Right ventricle myocardium inferior (tissue), 1 donor: Measurements from ENCODE around the gene SELE. TPM values are rescaled to one million over a fixed set of nuclear protein-coding genes. Genes with fewer than 3 reads are reported as not detected.

Source experiments
- ATAC-seq: fragments of 200-7000 bp; cut with Tn5 transposase; one replicate; pipeline ENCODE4 v1.9.1; 2020; ENCODE audit warnings: mild to moderate bottlenecking, moderate library complexity
- DNase-seq: peaks from one replicate; pipeline ENCODE4 v3.0.0; 2021; ENCODE audit errors: missing footprints
- intact Hi-C: fragments of 100-400 bp; cut with DNase I; formaldehyde crosslinking; loops from one replicate; pipeline ENCODE4 v1.11.0; 2022
- long read RNA-seq: library from polyadenylated mRNA; unstranded; transcript quantifications from one replicate; pipeline ENCODE4 v2.0.0, GENCODE V29; 2021
- total RNA-seq: library from RNA; stranded (reverse); fragmentation: NEBNext Ultra II Directional; extraction: Animal tissue kit (Norgen Biotek cat#: 25700); gene quantifications from one replicate; pipeline ENCODE4 v1.2.1, GENCODE V29; 2021
- donor health status: DM: no; HTN: yes; CAD: no; lungs with severe emphysema.

The SELE gene, protein sequence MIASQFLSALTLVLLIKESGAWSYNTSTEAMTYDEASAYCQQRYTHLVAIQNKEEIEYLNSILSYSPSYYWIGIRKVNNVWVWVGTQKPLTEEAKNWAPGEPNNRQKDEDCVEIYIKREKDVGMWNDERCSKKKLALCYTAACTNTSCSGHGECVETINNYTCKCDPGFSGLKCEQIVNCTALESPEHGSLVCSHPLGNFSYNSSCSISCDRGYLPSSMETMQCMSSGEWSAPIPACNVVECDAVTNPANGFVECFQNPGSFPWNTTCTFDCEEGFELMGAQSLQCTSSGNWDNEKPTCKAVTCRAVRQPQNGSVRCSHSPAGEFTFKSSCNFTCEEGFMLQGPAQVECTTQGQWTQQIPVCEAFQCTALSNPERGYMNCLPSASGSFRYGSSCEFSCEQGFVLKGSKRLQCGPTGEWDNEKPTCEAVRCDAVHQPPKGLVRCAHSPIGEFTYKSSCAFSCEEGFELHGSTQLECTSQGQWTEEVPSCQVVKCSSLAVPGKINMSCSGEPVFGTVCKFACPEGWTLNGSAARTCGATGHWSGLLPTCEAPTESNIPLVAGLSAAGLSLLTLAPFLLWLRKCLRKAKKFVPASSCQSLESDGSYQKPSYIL
- total RNA-seq = 0.87 TPM
- long read RNA-seq = 0 reads

DNA sequence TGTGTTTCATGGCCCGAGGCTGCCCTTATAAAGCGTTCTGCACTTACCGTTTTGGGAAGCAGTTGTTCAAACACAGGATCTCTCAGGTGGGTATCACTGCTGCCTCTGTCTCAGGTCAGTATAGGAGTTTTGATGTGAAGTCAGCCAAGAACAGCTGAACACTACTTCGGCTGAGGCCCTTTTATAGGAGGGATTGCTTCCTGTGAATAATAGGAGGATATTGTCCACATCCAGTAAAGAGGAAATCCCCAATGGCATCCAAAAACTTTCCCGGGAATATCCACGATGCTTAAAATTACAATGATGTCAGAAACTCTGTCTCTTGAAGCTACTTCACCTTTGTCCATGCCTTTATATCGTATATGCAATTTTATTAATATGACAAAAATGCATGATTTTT lies at the start of gene SELE:
TSS of gene SELE (minus strand) at position 156 of the 400 bp plus-strand sequence. CDS start 467 bp downstream, outside the sequence.
- intact Hi-C loops = no loop called here
- ATAC-seq (no peak), DNase-seq (no peak)

DNA sequence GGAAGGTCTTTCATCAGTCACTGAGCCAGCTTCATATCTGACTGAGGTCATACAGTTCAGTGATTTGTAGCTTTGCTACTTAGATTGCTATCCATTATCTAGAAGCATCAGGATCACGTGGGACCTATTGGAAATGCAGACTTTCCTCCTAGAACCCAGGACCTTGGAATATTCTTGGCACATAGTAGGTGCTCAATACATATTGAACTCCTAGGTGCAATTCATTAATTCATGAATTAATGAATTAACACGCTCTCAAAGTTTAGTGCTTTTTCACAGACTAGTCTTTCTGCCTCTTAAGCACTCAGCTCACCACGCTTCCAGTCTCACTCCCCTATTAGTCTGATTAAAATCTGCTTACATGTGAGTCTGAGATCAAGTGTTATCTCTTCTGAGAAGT lies 48.7 kb upstream of the SELE start:
- intact Hi-C loops = no loop called here
- ATAC-seq (no peak), DNase-seq (no peak)

DNA sequence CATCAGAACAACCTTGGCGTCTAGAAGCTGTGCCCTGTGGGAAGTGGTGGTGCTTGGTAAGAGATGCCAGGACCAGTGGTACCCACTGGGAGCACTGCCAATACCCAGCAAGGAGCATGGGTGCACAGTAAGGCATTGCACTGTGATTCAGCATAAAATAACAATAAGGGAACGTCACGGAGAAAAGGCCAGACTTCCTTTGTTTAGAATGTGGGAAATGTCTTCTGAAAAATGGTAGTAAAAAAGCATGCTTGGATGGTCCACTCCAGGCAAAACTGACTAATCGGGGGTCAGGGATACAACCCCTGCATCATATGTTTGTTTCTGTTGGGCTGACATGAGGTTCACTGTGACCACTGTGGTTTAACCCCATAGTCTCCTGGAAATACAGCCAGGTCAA lies 46.1 kb upstream of the SELE start:
- intact Hi-C loops = no loop called here
- no peak for DNase-seq
- ATAC-seq = no peak

DNA sequence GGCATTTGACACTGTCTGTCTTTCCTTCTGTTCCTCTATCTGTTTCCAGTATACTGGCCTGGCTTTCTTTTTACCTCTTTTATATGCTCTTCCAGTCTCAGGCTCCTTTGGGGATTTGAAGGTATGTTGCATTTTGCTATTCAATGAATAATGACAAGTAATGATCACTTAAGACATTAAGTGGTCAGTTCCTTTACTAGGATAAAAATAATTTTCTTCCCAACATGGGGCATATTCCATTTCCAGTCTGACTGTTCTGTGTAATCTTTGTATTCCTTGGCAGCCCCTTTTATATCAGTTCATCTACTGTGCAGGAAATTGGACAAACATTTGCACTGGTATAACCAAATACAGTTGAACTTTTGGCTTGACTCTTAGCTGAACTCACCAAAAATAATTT lies 45.3 kb upstream of the SELE start:
- ATAC-seq (no peak), DNase-seq (no peak)
- intact Hi-C loops = no loop called here

DNA sequence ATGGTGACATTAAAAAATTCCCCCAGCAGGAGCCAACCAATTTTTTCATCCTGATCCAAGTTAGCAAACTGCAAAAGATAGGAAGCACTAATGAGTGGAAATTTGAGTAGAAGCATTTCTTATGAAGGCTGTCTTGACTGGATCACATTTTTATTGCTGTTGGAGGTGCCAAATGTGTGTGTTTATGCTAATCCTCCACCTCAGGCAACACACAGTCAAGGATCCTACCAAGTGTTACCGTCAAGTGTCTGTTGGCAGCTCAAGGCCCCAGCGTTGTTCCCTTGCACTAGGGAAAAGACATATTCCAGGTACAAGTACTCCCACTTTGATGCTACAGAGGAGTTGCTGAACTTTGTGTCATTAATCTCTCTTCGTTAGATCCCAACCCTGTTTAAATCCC lies 42.6 kb upstream of the SELE start:
- intact Hi-C loops = no loop called here
- DNase-seq (no peak), ATAC-seq (no peak)

DNA sequence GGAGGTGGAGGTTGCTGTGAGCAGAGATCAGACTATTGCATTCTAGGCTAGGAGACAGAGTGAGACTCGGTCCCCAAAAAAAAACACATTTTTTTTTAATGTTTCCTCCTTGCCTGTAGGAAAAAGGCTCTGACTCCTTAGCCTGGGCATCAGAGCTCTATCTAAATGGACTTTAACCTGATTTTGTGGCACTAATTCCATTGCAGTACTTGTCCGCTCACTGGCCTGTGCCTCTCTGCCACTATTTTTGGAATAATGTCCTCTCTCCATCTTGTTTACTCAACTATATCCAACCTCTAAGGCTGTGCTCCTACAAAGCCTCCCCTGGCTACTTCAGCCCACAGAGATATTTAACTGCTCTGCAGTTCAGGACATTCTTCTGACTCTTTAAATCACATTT lies 34.3 kb upstream of the SELE start:
- intact Hi-C loops = no loop called here
- DNase-seq (no peak), ATAC-seq (no peak)

DNA sequence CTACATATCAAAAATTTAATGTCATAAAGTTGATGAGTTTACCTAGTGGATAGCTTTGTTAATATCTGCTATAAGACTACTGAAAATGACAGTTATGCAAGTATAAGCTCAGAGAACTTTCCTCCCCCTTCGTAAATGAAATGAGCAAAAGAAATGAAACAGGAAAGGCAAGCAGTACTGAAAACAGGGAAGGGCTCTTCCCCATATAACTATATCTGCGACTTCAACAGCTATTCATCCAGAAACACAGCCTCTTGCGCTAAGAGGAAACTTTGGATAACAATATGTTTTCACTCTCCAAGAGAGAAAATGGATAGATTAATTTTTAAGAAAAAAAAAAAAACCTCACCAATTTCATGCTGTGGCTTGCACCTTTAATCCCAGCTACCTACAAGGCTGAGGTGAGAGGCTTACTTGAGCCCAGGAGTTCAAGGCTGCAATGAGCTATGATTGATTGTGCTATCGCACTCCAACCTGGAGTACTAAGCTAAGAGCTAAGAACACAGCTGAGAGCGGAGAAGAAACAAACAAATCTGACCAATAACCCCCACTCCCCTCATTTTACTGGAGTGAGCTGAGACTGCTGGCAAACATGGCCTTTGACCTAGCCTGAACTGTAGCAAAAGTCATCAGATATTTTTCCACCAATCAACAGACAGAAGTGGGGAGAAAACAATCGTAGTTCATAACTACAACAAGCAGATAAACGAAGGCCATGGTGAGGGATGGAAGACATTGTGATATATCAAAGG lies 31.9 kb upstream of the SELE start:
- ATAC-seq (no peak), DNase-seq (no peak)
- intact Hi-C loops = no loop called here

DNA sequence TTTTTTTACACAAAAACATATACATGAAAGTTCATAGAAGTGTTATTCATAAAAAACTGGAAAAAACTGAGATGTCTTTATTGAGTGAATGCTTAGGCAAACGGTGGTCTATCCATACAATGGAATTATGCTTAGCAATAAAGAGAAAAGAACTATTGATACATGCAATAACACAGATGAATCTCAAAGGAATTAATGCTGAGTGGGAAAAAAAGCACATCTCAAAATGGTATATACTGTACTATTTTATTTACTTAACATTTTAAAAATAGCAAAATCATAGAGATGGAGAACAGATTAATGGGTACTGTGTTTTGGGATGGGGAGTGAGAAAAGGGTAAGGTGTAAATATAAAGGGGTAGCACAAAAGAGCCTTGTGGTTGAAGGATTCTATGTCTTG lies 31.0 kb upstream of the SELE start:
- no peak for ATAC-seq
- DNase-seq = no peak
- intact Hi-C loops = no loop called here

DNA sequence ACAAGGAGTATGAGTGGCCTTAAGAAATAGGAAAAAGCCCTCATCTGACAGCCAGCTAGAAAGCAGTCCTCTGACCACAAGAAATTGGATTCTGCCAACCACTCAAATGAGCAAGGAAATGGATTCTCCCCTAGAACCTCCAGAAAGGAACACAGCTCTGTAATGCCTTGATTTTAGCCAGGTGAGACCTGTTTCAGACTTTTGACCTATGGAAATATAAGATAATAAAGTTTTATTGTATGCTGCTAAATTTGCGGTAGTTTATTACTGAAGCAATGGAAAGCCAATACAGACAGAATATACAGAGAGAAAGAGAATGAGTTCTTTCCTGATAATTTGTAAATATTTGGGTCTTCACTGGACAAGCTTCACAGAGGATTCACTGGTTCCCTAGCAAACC lies 28.8 kb upstream of the SELE start:
- DNase-seq (no peak), ATAC-seq (no peak)
- intact Hi-C loops = no loop called here

DNA sequence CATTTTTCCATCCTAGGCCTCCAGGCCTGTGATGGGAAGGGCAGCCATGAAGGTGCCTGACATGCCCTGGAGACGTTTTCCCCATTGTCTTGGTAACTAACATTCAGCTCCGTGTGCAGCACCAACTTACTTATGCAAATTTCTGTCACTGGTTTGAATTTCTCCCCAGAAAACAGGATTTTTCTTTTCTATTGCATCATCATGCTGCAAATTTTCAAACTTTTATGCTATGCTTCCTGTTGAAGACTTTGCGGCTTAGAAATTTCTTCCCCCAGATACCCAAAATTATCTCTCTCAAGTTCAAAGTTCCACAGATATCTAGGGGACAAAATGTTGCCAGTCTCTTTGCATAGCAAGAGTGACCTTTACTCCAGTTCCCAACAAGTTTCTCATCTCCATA lies 25.2 kb upstream of the SELE start:
- DNase-seq = no peak
- intact Hi-C loops = no loop called here
- no peak for ATAC-seq

DNA sequence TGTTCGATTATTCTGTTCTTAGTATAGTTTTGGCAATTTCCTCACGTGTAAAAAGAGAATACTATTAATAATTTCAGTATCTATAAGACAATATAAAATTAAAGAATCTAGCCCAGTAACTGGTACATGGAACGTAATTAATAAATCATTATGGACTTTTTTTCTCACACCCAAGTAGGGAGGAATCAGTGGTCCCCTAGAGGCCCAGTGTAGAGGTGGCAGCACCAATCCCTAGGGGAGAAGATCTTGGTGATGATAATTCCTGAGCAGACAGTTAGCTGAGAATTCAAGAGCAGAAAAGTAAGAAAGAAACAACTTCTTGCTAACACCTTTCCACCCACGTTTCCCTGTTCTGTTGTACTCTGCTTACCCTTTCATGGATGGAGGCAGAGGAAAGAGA lies 19.7 kb upstream of the SELE start:
- ATAC-seq (no peak), DNase-seq (no peak)
- intact Hi-C loops = no loop called here

DNA sequence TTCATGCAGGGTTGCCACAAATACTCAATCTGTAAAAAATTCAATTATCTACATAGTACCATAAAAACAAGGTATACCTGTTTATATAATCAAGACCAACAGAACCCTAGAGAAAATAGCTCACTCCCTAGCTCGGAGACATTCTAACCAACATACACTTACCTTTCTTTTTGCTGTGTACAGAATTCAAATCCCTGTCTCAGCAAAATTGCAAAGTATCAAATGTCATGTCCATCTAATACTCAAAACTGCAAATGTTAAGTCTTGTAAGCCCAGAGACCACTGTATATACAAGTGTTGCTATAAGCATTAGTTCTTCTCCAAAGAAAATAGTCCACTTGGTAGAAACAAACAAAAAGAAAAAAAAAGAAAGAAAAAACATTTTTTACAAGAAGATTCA lies 16.2 kb upstream of the SELE start:
- intact Hi-C loops = no loop called here
- DNase-seq = no peak
- no peak for ATAC-seq

DNA sequence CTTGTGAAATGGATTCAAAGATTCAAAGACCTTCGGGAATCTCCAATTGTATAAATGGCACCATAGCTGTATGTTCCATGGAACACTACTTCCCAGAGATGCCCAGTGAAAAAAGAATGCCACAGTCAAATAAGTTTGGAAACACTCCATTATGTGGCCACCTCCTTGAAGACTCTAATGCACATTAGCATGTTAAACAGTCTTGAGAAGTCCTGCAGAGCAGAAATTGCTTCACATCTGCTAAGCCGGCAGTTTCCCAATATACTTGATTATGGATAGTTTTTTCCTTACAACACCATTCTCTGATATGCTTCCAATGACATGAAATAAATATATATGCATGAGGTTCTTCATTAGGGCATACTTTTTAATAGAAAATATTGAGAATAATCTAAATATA lies 12.7 kb upstream of the SELE start:
- no peak for ATAC-seq
- DNase-seq = no peak
- intact Hi-C loops = no loop called here

DNA sequence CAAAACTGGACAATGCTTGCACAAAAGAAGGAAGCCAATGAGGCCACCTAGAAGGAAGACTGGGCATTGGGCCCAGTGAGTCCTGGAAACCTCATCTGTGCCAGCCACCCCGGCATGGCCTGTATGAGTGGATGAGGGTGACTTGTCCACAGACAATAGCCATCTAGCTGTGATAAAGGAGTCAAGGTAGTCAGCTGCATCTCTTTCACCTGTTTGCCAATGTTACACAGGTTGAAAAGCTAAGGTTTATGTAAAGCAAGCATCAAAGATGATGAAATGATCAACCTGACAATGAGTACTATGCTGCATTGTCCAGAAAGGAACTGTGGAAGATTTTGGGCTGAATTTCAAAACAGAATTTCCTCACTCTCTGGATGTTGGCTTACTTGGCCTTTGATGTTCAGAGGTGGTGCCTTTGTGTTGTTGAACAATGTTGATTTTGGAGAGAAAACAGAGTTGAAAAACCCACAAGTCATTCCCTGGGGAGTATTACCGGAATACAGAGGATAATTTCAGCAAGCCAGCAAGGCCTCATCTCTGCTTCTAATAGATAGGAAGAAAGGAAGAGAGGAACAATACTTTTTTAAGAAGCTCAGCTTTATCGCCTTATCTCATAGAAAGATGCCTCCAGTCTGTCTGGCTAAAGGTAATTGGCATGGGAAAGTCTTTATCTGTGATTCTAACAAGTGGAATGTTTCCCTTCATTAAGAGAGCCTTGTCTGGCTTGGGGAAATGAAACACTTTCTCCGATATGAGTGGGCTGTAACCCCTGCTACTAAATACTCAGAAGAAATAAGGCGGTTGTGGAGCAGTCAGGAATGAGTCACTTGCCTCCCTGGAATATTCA lies 11.4 kb upstream of the SELE start:
- ATAC-seq (no peak), DNase-seq (no peak)
- intact Hi-C loops = no loop called here

DNA sequence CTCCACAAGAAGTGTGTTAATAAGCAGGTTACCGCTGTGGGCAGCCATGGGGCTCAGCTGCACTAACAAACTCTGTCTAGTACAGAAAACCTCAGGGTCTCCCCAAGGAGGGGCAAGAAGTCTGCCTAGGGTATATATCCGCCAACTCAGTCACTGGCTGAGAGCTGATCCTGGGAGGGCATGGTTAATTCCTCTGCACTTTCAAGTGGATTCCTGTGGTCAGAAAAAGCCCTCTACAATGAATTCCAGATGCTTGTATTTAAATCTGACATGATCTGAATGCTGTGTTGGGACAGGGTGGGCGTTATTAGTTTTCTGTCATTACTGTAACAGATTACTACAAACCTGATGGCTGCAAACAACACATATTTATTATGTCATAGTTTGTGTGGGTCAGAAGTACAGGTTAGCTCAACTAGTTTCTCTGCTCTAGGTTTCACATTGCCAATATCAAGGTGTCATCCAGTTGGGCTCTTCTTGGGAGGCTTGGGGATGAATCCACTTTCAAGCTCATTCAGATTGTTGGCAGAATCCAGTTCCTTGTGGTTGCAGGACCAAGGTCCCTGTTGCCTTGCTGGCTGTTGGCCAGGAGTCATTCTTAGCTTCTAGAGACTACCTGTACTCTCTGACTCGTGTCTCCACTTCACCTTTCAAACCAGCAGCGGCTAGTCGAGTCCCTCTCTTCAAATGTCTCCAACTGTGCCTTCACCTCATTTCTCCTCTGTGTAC lies 8.0 kb upstream of the SELE start:
- ATAC-seq = no peak
- no peak for DNase-seq
- intact Hi-C loops = no loop called here

DNA sequence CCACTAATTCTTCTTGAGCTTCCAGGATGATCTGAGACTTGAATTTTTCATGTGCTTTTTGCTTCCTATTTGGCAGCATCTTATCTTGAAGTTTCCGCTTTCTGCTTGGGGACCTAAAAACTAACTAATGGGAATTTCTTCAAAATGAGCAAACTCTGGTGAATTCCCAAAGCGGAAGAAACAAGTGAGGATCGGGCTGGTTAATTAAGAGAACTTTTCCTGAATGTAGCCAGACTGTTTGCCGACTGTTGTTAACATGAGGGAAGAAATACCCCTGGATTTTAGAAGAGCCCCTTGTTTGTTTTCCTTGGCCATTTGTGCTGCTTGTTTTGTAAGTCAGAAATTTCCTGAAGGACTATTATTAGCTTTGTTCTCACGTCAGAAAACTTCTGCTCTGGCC lies 6.1 kb upstream of the SELE start:
- intact Hi-C loops = no loop called here
- ATAC-seq (no peak), DNase-seq (no peak)

DNA sequence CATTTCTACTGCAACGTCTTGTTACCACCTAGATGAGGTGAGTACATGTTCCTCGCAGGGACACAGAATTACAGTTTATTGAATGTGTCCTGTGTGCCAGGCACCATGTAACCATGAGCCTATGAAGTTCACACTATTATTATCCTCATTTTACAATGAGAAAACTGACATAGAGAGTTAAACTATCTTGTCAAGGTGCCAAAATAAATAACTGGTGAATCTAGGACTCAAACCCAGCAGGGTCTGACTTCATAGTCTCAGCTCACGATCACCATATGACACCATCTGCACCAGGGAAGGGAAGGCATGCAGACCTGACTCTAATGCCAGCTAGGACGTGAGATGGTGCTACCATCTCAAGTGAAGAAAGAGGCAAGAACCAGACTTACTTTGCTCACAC lies 2.4 kb downstream of the SELE start:
- intact Hi-C loops = no loop called here
- no peak for DNase-seq
- ATAC-seq = no peak

DNA sequence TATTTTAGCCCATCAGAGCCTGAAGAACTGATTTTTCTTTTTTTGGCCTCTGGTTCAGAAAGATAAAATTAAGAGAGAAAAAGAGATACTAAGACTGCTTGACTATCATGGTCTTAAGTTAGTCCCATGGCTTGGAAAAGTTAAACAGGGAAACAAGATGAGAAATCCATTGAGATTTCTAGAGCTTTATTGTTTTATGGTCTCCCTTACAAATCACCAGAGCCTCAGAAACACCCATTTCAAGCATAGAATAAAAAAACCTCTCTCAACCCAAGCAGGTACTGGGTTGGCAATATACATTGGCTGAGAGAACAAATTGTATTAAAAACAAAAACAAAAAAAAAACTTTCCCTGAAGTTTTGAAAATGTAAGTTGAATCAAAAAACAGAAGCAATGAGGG lies 3.9 kb downstream of the SELE start:
- intact Hi-C loops = no loop called here
- no peak for DNase-seq
- no peak for ATAC-seq

DNA sequence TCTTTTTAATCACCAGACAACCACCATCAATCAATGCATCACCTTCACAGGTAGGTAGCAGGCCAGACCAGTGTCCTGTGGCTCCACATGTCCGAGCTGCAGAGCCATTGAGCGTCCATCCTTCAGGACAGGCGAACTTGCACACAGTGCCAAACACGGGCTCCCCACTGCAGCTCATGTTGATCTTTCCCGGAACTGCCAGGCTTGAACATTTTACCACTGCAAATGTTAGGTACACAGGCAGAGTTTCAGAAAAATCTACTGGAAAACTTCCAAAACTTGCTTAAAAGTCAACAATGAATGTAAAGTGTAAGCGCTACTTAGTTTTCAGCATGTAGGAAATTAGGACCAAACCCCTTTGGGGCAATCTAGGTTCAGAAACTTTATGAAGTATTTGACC lies 6.6 kb downstream of the SELE start:
- DNase-seq (no peak), ATAC-seq (no peak)
- intact Hi-C loops = no loop called here
